AML-193 (cell line): ENCODE measurements around the gene CHCHD3.

ENCODE experiments used
- DNase-seq, 2 experiments: peaks; one replicate each; lab custom pipeline; 2025; lab: John Stamatoyannopoulos, UW

CHCHD3 gene

DNA sequence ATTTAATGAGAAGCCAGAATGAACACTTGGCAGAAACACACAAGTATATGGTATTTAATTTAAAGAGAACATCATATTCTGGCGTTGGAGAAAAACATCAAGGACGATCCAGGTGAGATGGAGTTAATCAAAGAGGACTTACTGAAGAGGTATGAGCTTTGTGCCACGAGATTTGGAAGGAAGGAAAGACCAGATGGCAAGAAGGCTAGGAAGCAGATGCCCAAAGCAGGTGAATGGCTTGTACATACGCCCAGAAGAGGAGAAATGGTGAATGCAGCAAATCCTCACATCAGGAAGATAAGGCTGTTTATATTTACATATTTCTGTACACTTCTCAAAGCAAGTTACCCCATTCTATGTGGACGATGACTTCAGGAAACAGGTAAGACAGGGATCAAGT, 341.7 kb downstream of the CHCHD3 start:
- no peak for DNase-seq

DNA sequence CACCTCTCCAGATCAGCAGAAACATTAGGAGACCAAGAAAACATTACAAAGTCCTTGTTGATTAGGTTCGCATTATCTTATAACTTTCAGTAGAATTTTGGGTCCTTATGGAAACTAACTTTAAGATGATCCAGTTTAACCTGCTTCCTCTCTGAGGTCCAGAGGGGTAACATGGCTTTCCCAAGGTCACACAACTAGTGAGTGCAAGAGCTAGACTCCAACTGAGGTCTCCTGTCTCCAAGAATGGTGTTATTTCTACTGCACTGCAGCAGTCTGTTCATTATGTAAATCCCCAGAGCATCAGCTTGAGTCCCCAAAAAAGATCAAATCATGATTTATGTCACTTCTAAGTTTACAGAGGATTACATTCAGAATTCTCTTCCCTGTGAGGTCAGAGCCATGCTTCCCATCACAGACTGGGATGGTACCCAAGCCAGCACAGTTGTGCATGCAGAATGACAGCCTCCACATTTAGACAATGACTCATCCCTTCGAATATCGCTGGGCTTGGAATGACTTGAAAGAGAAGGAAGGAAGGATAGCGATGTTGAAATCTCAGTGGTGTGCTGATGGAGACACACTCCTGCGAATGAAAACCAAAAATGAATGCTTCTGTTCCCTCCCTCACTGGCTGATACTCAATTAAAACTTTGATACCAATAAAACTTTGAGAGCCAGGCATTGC, 342.5 kb downstream of the CHCHD3 start:
- no peak for DNase-seq

DNA sequence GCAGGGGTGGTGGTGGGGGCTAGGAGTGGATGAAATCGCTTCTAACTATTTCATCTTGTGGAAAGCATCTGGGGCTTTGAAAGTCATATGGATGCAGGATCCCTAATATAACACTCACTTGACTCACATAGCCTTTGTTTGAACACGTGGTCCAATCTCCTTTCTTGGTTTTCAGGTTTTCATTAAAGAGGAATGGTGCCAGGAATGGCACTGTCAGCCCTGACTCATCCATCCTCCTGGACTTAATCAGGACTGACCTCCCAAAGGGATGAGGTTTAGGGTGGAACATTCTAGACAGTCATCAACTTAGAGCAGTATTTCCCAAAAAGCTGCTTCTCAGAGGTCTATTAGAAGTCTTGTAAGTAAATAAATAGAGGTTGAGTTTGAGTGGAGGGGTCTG, 343.6 kb downstream of the CHCHD3 start:
- DNase-seq = no peak

DNA sequence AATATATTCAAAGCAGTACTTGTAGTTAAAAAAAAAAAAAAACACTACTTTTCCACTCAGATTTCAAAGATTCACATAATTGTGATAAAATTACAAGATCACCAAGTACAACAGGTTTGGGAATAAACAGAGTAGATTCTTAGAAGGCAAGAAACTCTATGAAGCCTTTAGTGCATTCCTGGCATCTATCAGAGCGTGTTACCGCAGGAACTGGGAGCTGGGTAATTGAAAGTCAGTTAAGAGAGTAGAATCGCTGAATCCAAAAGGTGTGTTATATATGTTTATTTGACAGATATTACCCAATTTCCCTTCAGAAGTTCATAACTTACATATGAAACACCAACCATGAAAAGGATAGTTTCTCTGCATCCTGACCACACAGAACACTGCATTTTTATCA, 346.4 kb downstream of the CHCHD3 start:
- no peak for DNase-seq
